Measurements from ENCODE around the gene ACLY. TPM values are rescaled to one million over a fixed set of nuclear protein-coding genes. Genes with fewer than 3 reads are reported as not detected.
"Not testable (repeated sequence)": the region's sequence is repeated elsewhere in the genome, so short reads cannot be mapped to it uniquely, and the experiment has no call there.

Gene ACLY
- polyA plus RNA-seq, 3 donors = 87.1 to 95.2 (median 88.7) TPM

GRCh38 chr17:41948762-41949460 is 30.2 kb upstream of the ACLY start:
- DNase-seq (ENCODE audit: extremely low read depth in 1 of 11, low read depth in 9 of 11, low spot score in 4 of 11) = no peak

DNA sequence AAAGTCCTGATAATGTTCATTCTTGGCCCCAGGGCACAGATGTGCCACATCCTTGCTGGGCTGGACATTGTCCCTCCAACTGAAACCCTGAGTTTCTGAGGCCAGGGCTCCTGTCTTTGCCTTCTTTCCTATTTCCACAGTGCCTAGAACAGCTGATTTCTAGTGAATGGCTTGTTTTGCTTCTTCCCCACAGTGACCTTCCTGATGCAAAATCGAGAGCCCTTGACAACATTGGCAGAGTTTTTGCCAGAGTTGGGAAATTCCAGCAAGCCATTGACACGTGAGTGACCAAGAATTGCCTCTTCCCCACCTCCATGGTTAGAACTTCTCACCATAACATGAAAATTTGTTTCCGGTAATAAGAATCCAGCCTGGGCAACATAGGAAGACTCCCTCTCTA is 26.2 kb upstream of the ACLY start:
- no peak for DNase-seq (ENCODE audit: extremely low read depth in 1 of 11, low read depth in 9 of 11, low spot score in 4 of 11)

DNA sequence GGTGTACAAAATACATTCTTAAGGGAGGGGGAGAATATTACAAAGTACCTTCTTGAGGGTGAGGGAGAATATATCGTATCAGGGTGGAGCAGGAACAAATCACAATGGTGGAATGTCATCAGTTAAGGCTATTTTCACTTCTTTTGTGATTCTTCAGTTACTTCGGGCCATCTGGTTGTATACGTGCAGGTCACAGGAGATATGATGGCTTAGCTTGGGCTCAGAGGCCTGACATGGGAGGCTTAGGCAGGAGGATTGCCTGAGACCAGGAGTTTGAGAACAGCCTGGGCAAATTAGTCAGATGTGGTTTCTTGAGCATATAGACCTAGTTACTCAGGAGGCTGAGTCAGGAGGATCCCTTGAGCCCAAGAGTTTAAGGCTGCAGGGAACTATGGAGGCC is 24.7 kb upstream of the ACLY start:
- DNase-seq (ENCODE audit: extremely low read depth in 1 of 11, low read depth in 9 of 11, low spot score in 4 of 11) = no peak

GRCh38 chr17:41942626-41943373 is 24.0 kb upstream of the ACLY start:
- no peak for DNase-seq (ENCODE audit: extremely low read depth in 1 of 11, low read depth in 9 of 11, low spot score in 4 of 11)

DNA sequence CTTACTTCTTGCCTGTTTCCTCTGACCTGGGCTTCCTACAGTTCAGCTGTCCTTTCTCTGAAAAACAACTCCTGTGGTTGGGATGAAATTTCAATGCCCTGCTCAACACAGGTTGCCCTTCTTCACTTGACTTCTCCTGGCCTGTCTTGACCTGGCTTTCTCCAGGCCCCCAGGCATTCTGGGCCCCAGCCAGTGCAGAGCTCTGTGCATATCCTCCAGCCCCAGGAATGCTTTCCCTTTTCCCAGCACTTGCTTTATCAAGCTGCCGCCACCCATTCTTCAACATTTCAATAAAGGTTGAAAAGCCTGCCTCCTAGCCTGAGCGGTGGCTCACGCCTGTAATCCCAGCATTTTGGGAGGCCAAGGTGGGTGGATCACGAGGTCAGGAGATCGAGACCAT is 22.4 kb upstream of the ACLY start:
- DNase-seq (ENCODE audit: extremely low read depth in 1 of 11, low read depth in 9 of 11, low spot score in 4 of 11) = no peak

- no peak for DNase-seq (ENCODE audit: extremely low read depth in 1 of 11, low read depth in 9 of 11, low spot score in 4 of 11)
Measured at GRCh38 chr17:41939693-41940090, 20.9 kb upstream of the ACLY start.

DNA sequence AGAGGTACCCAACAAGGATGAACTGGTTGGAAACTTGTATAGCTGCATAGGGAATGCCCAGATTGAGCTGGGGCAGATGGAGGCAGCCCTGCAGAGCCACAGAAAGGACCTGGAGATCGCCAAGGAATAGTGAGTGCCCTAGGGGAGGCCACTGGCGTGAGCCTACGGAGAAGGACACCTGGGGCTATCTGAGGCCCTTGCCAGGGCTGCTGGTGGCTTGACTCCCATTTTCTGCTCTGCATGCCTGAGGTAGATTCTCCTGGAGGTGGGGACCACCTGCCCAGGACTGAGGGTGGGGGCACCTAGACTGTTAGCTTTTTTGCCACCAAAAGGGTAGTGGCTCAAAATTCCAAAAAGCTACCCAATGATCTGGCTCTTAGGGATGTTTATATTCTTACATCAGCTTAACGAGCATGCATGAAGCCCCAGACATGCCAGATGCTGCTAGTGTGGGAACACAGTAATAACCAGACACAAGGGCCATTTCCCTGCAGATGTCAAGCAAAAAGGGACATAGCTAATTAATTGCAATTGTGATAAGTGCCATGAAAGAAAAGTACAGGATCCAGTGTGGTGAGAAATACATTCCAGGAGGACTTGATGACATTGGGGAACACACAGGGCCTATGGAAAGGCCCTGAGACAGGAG is 20.4 kb upstream of the ACLY start:
- no peak for DNase-seq (ENCODE audit: extremely low read depth in 1 of 11, low read depth in 9 of 11, low spot score in 4 of 11)

GRCh38 chr17:41937970-41938954 is 19.5 kb upstream of the ACLY start:
- no peak for DNase-seq (ENCODE audit: extremely low read depth in 1 of 11, low read depth in 9 of 11, low spot score in 4 of 11)

GRCh38 chr17:41935641-41936040 is 16.9 kb upstream of the ACLY start:
- DNase-seq (ENCODE audit: extremely low read depth in 1 of 11, low read depth in 9 of 11, low spot score in 4 of 11) = no peak

DNA sequence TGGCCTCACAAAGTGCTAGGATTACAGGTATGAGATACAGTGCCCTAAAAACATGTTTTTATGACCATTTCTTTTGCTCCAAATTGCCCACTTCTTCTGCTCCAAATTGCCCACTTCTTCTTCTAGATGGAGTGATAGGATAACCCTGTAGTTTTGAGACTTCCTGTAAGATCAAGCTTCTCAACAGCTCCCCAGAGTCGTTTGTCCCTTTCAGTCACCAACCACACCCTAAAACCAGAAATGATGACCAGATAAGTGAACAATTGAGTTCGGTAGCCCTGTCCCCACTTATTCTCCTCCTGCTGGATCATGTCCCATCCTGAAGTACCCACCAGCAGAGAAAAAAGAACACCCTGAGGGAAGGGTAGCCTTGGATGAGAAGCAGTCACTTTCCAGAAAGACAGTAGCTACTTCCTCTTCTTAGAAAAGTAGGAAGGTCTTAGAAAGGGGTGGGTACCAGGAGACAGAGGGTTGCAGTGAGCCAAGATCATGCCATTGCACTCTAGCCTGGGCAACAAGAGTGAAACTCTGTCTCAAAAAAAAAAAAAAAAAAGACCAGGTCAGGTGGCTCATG is 14.2 kb upstream of the ACLY start:
- DNase-seq (ENCODE audit: extremely low read depth in 1 of 11, low read depth in 9 of 11, low spot score in 4 of 11) = no peak

DNA sequence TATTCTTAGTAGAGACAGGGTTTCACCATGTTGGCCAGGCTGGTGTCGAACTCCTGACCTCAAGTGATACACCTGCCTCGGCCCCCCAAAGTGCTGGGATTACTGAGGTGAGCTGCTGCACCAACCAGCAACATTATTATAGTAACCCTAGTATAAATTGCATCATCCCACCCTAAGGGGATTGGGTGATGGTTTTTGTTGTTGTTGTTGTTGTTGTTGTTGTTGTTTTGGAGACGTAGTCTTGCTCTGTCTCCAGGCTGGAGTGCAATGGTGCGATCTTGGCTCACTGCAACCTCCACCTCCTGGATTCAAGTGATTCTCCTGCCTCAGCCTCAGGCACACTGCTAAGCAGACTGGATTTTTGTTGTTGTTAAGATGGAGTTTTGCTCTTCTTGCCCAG is 13.0 kb upstream of the ACLY start:
- not testable (repeated sequence) for DNase-seq (ENCODE audit: extremely low read depth in 1 of 11, low read depth in 9 of 11, low spot score in 4 of 11)

GRCh38 chr17:41930833-41931156 is 12.0 kb upstream of the ACLY start:
- DNase-seq (ENCODE audit: extremely low read depth in 1 of 11, low read depth in 9 of 11, low spot score in 4 of 11) = not testable (repeated sequence)

GRCh38 chr17:41930009-41930832 is 11.5 kb upstream of the ACLY start, which contains the start of gene ODAD4:
TSS of gene ODAD4 (plus strand) at chr17:41930617. CDS start at chr17:41930724, 107 bp downstream.
- peak; percentile 86 to 95 (median 93) for DNase-seq (ENCODE audit: extremely low read depth in 1 of 11, low read depth in 9 of 11, low spot score in 4 of 11)

GRCh38 chr17:41928693-41929251 is 10.0 kb upstream of the ACLY start:
- DNase-seq (ENCODE audit: extremely low read depth in 1 of 11, low read depth in 9 of 11, low spot score in 4 of 11) = no peak

GRCh38 chr17:41925991-41926590 is 7.3 kb upstream of the ACLY start:
- DNase-seq (ENCODE audit: extremely low read depth in 1 of 11, low read depth in 9 of 11, low spot score in 4 of 11) = no peak

- DNase-seq (ENCODE audit: extremely low read depth in 1 of 11, low read depth in 9 of 11, low spot score in 4 of 11) = no peak
Measured at GRCh38 chr17:41920580-41920955, 1.8 kb upstream of the ACLY start.

- no peak for DNase-seq (ENCODE audit: extremely low read depth in 1 of 11, low read depth in 9 of 11, low spot score in 4 of 11)
Measured at GRCh38 chr17:41919840-41920579, 1.3 kb upstream of the ACLY start.
